ENCODE data around the gene HSPG2.
"Not testable (repeated sequence)": the region's sequence is repeated elsewhere in the genome, so short reads cannot be mapped to it uniquely, and the experiment has no call there.

The HSPG2 gene

DNA sequence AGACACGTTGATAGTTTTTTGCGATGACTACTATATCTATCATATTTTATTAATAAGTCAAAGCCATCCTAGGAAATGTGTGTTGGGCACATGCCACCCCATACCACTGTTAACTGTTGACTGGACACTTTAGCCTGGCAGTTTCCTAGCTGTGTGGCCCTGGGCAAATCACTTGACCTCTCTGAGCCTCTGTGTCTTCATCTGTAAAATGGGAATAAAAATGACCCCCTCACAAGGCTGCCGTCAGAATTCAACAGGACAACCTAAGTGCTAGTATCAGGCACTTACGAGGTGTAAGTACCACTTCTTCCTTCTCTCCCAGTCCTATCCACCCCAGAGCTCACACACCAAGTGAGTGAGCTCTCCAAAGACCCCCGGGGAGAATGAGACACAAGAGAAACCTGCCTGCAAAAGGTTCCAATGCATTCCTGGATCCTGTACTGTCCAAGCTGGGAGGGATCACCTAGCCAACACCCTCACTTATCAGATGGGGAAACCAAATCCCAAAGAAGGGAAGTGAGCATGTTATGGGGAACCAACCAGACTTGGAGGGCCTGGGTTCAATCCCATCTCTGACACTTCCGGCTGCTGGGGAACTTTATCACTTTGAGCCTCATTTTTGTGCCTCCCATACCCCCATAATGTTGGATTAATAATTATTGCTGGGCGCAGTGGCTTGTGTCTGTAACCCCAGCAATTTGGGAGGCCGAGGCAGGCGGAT lies 24.9 kb downstream of the HSPG2 start:
- DNase-seq (ENCODE audit: low read depth, low spot score): no peak

DNA sequence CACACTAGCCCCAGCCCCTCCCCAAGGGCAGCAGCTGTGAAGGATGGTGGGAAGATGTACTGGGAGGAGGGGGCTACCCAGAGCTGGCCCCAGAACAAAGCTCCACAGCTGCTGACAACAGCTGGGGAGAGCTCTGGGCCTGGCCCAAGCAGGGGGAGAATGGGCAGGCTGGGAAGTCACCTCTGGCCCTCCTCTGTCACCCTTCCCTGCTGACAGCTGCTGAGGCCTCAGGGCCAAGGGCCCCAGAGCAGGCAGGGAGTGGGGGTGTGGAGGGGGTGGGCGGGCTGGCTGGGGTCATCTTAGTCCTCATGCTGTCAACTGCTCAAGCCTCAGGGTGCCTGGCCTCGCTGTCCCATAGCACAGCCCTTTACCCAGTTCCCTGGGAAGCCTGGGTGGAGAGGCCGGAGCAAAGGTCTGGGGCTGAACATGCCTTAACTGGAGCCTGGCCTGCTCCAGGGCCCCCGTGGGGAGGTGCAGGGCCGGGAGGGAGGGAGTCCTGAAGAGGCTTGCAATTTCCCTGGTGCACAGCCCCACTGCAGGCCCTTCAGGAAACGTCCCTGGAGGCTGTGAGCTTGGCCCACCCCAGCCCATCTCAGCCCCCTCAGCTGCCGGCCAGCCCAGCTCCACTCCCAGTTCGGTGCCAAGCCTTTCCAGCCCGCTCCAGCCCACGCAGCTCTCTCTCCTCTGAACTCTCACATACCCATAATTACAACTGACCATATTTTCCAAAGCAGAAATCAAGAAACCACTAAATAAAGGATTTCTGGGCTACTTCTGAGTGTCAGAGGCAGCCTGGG lies 25.7 kb downstream of the HSPG2 start:
- no peak for DNase-seq (ENCODE audit: low read depth, low spot score)

DNA sequence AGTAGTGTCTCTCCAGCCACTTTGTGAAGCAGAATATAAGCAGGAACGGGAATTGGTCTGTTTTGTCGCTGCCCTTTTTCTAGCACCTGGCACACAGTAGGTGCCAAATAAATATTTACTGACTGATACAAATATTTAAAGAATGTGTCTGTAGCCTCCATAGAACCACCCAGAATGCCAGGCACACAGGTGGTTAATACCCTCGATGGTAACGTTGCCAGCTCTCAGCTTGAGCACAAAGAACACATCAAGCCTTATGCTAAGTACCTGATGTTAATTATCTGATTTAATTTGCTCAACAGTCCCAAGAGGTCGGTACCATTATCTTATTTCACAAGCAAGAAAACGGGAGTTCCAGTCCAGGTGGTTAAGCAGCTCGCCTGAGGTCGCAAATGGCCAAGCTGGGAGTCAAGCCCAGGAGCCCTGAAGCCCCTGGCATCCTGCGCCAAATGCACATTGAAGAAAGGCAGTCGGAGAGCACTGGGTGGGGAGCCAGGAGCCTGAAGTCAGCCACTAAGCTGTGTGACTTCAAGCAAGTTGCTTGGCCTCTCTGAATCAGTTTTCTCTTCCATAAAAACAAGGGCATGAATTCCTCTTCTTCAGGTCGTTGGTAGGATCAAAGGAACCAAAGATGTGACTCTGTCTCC lies 26.4 kb downstream of the HSPG2 start:
- DNase-seq (ENCODE audit: low read depth, low spot score): no peak

DNA sequence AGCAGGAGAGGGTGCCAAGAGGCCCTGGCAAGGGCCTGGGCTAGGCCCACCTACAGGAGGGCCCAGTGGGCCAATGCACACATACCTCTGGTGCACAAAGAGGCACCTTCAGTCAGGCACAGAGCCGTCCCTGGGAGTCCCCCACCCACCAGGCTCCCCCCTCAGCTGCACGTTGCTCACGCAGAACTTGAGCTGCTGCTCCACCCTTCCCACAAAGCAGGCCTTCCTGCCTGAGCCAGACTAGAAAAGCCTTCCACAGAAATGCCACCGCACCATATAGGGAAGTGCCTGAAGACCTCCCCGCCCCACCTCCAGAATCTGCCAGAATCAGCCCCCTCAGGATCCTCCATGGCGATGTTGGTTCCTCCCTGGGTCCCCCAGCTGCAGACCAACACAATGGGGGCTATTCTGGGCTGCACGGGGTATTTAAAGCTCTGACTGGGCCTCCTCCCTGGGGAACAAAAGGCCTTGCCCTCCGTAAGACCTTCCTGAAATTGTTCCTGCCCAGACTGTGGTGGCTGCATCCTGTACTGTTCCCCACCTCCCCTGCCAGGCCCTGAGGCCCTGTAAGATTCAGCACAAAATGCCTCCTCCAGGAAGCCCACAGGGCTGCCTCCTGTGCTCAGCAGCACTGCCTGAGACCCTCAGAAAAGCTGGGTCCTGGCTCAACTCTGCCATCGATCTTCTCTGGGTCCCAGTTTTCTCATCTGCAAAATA lies 27.2 kb downstream of the HSPG2 start:
- peak; percentile 82 for DNase-seq (ENCODE audit: low read depth, low spot score)

DNA sequence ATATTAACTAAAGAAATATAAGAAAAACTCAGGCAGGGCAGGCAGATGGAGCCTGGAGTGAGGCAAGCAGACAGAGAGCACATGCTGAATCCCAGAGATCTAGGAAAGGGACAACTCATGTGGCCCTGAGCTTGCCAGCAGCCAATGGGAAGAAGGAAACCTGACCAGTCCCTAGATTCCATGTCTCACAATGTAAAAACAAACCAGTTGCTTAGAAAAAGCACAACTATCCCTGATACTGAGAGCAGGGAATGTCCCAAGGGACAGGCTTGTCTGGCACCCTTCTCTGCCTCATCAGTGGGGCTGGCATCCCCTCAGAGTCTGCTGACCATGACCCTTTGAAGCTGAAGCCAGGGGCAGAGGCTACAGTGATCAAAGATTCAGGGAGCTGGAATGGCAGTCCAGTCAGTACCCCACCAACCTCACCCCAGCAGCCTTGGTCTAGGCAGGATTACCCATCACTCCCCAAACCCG lies 27.8 kb downstream of the HSPG2 start:
- peak; percentile 46 for DNase-seq (ENCODE audit: low read depth, low spot score)

DNA sequence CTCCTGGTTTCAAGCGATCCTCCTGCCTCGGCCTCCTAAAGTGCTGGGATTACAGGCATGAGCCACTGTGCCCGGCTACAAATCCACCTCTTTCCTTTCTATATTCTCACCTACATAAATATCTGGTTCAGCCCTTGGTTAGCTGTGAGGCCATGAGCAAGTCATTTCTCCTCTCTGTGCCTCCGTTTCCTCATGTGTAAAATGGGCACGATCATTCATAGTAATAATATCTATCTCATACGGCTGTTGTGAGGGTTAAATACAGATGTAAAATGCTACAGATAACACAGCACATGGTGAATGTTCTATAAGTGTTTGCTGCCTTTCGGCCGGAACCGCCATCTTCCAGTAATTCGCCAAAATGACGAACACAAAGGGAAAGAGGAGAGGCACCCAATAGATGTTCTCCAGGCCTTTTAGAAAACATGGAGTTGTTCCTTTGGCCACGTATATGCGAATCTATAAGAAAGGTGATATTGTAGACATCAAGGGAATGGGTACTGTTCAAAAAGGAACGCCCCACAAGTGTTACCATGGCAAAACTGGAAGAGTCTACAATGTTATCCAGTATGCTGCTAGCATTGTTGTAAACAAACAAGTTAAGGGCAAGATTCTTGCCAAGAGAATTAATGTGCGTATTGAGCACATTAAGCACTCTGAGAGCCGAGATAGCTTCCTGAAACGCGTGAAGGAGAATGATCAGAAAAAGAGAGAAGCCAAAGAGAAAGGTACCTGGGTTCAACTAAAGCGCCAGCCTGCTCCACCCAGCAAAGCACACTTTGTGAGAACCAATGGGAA lies 29.2 kb downstream of the HSPG2 start:
- DNase-seq (ENCODE audit: low read depth, low spot score): not testable (repeated sequence)

DNA sequence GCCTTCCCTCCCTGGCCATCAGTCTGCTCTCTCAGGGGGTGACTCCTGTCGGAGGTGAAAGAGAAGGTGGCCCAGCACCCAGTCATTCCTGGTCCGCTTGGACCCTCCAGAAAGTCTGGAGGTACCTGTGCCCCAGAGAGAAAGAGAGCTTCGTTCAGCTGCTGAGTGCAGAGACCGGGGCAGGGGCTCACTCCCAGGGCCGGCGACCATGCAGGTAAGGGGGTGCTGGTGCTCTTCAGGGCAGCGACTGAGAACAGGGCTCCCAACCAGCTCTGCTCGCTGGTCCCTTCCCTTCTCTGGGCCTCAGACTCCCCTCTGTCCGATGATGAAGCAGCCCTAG lies 30.1 kb downstream of the HSPG2 start:
- DNase-seq (ENCODE audit: low read depth, low spot score): no peak

DNA sequence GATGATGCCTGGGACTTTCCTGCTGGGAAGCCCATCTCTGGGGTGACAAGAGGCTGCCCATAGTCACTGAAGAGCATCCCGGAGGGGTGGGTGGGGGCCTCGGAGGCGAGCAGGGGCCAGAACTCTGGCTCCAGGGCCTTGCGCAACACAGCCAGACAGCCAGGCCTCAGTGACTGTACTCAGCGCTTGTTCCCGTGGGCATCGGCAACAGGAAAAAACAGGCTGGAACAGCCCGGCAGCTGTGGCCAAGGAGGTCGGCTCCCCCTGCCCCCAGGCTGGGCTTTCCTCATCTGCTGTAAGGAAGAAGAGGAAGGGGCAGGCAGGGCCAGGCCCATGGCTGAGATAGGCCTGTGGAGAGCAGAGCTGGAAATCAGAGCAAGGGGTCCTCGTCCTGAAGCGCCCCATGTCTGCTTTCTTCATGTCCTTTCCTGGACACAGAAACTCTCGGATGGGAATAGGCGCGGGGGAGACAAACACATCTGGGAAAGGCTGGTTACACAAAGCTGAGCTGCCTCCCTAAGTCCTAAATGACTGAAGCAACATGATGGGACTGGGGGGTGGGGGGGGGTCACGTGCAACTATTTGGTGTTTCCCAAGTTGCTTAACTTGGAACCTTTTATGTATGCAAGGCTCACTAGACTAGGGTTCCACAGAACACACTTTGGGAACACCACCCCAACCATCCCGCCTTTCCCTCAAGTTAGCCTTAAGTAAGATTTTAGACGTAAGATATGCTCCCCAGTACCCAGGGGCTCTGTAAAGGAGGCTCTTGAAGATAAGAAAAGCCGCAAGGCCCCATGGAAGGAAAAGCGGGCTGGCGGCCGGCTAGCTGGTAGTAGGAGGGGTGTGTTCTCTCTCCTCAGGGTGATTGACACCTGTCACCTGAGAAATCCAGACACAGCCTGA lies 30.7 kb downstream of the HSPG2 start:
- DNase-seq (ENCODE audit: low read depth, low spot score): no peak

DNA sequence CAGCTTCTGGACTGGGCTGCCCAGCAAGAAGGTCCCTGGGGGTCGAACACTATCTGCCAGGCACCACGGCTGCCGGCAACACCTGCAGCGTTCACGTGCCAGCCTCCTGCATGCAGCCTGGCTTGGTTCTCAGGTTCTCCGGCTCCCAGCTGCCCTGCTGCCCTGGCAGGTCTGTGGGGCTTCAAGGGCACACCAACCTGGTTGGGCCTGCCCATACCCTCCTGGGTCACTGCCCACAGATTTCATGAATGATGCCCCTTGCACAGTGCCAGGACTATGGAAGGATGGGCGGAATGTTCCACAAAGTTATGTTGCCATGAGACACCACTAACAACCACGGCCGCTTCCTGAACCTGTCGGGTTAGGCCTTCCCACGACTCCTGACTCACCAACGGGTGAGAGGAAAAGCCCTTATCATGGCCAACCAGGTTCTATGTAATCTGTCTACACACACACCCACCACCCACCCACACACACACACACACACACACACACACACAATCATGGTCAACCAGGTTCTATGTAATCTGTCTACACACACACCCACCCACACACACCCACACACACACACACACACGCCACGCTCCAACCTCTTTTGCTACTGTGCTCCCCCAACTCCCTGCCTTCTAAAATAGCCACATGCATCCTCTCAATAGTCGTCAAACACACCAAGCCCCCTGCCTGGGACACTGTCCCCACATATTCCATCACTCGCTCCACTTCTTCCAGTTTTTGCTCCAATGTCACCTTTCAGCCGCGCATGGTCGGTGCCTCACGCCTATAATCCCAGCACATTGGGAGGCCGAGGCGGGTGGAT lies 32.2 kb downstream of the HSPG2 start:
- peak; percentile 88 for DNase-seq (ENCODE audit: low read depth, low spot score)

DNA sequence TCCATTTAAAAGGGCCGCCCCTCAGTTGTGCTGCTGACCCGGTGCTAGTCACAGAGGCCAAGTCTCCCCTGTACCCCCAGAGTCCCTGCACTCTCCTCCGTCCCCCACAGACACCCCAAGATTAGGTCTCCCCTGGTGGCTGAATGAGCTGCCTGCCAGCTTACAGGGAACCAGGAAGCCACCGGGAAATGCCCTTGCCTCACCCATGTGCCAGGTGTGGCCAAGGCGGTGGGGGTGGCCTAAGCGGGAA lies 32.7 kb downstream of the HSPG2 start:
- no peak for DNase-seq (ENCODE audit: low read depth, low spot score)

DNA sequence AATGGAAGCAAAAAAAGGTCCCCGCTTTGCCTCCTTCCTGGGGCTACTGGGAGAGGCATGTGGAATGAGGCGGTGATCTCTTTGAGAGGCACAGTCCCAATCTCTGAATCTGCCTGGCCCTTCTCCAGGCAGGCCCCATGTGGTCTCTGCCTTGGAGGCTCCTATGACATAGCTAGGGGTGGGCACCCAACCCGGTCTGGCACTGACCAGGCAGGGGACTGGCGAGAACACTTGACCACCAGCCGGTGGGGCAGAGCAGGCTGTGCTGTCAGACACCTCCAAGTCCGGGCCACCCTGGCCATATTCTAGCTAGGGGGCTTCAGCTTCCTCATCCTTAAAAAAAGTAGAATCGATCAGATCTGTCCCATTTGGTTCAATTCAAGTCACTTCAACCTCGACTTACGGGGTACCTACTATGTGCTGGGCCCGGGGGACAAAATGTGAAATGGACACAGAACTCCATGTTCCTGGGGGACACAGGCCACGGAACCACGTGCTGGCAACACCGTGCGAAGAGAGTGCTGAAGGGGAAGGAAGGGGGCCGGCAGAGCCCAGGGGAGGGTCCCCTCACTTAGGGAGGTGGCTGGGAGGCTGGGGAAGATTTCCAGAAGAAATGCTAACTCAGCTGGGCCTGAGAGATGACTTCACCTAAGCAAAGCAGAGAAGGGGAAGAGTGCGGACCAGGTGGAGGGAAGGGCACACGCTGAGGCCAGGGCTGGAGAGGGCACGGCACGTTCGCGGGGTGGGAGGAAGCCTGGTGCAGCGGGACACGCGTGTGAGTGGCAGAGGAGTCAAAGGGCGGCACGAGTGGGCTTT lies 33.3 kb downstream of the HSPG2 start:
- no peak for DNase-seq (ENCODE audit: low read depth, low spot score)

DNA sequence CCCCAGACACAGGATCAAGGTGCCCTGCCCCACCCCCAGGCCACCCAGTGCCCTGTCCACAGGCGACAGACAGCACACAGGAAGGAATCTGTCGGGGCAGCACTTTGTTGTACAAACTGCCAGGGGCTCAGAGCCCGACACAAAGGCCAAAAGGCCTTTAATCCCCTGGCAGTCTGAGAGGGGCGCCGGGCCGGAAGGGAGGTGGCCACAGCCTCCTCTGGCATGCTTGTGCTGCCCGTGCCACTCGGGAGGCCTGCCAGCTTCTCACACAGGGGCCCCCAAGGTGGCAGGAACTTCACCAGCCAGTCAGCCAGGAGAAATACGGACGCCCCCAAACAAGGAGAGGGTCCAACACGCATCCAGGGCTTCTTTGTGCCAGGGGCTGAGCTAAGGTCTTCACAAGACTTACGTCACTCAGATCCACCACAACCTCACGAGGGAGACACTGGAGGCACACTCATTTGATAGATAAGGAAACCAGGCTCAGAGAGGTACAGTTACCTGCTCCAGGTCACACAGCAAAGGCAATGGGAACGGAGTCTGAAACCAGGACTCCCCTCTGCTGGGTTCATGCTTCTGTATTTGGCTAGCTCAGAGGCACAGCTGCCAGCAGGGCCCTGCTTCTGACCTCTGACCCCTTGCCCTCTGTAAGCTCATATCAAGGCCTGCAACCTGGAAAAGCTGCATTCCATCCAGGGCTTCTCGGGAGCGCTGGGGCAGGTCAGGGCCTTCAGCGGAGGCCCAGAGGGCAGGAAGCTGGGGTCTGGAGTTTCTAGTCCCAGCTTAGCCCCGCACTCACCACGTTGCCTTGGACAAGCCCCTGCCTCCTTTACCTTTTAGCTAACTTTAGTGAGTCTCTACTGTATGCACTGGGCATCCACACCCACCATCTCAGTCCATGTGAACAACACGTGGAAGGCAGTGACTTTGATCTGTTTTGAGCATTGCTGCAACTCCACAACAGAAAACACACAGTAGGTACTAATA lies 34.8 kb downstream of the HSPG2 start:
- peak; percentile 47 for DNase-seq (ENCODE audit: low read depth, low spot score)

DNA sequence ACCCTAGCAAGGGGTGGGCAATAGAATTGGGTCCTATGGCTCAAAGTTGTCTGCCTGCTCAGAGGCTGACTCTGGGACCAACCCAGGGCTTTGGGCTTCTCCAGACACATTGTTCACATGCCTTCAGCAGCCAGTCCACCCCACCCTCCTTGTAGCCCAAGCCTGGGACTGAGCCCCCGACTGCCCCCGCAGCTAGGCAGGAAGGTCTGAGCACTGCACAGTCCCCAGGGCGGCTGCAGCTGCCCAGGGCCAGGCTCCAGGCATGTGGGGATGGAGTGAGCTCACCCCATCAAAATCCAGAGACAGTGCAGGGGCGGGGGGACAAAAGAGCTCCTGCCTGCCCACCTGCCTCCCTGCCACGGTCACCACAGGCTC lies 35.6 kb downstream of the HSPG2 start:
- DNase-seq (ENCODE audit: low read depth, low spot score): peak; percentile 87

DNA sequence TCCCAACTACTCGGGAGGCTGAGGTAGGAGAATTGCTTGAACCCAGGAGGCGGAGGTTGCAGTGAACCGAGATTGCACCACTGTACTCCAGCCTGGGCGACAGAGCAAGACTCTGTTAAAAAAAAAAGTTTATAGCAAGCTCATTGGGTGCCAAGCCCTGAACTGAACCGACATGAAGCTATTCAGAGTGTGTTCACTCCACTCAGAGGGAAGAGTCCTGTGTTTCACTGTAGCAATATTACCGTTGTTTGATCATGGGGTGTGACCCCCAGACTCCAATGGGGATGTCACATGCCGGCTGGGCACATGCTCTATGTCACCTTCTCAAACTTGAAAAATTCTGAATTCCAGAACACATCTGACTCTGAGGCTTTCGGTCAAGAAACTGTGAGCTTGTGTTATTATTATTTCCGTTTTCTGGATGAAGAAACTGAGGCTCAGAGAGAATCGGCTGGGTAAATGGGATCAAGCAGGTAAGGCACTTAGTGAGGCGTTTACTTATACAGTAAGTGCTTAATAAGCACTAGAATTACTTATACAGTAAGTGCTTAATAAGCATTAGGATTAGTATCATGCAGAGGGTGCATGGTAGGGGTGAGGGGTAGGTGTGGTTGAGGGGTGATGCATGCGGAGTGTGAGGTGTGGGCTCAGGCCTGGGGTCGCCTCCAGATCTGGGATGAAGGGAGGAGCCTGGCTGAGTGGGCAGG lies 36.2 kb downstream of the HSPG2 start:
- DNase-seq (ENCODE audit: low read depth, low spot score): no peak

DNA sequence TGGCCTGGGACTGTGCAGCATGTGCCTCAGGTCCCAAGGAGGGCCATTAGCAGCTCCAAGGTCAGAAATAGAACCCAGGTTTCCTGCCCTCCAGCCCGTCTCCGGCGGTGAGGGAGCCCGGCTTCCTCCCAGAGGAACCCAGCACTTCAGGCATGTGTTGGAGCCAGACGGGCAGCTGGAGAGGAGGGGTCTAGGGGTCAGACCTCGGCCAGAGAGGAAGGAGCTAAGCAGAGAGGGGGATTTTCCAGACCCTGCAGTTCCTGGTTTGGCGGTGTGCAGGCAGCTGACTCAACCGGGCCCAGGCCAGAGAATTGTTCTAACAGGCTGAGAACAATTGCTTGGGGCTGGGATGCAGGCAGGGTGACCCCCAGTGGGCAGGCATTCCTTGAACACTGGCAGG lies 37.1 kb downstream of the HSPG2 start:
- DNase-seq (ENCODE audit: low read depth, low spot score): peak; percentile 77

DNA sequence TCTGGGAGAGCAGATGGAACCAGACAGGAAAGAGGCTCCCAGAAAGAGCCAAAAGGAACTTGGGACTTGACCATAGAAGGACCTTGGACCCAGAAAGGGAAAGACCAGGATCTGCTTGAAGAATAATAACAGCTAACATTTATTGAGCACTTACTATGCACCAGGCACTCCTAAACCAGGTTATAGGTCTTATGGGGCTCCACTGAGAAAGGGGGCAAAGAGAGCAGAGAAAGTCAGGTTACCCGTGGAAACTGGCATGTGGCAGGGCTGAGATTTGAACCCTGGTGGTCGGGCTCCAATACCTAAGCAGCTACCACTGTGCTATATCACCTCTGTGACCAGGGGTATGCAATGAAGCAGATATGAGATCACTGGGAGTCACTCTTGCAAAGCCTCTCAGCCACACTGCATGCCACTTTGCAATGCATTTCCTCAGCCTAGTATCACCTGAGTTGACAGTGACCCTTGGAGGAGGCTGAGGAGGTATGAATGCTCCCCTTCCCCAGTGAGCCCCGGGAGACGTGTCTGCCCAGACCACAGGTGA lies 37.8 kb downstream of the HSPG2 start:
- no peak for DNase-seq (ENCODE audit: low read depth, low spot score)
